ENCODE measurements around the gene RPEL1.
A peak's percentile ranks its signal among the peaks of the same experiment; 100 is the strongest.
"Not testable (repeated sequence)": the region's sequence is repeated elsewhere in the genome, so short reads cannot be mapped to it uniquely, and the experiment has no call there.

Gene RPEL1

GRCh38 chr10:103224133-103224532 lies 21.6 kb upstream of the RPEL1 start:
- H3K4me3 ChIP-seq (ENCODE audit: low read depth, low read length), result no peak overlapping the region
- DNase-seq (ENCODE audit: low read depth, low spot score), result no peak
- no peak for TF ChIP-seq CTCF (IDR thresholded peaks at IDR 0.05; ENCODE audit: low read depth, low read length)
- in situ Hi-C loops (cut with HindIII; ENCODE audit: low sequenced_read_pairs), result no loop called here

- in situ Hi-C loops (cut with HindIII; ENCODE audit: low sequenced_read_pairs); H3K4me3 ChIP-seq (ENCODE audit: low read depth, low read length); DNase-seq (ENCODE audit: low read depth, low spot score): not testable (repeated sequence)
Measured at GRCh38 chr10:103224721-103225120, 21.0 kb upstream of the RPEL1 start.

GRCh38 chr10:103225939-103226338 lies 19.7 kb upstream of the RPEL1 start:
- TF ChIP-seq CTCF (IDR thresholded peaks at IDR 0.05; ENCODE audit: low read depth, low read length), result no peak
- in situ Hi-C loops (cut with HindIII; ENCODE audit: low sequenced_read_pairs), result no loop called here
- DNase-seq (ENCODE audit: low read depth, low spot score), result no peak
- no peak overlapping the region for H3K4me3 ChIP-seq (ENCODE audit: low read depth, low read length)

GRCh38 chr10:103227416-103227815 lies 18.3 kb upstream of the RPEL1 start:
- no peak for TF ChIP-seq CTCF (IDR thresholded peaks at IDR 0.05; ENCODE audit: low read depth, low read length)
- in situ Hi-C loops (cut with HindIII; ENCODE audit: low sequenced_read_pairs), result no loop called here
- DNase-seq (ENCODE audit: low read depth, low spot score), result no peak
- H3K4me3 ChIP-seq (ENCODE audit: low read depth, low read length), result no peak overlapping the region

GRCh38 chr10:103231047-103231551 lies 14.6 kb upstream of the RPEL1 start:
- in situ Hi-C loops (cut with HindIII; ENCODE audit: low sequenced_read_pairs), result no loop called here
- DNase-seq (ENCODE audit: low read depth, low spot score), result peak; percentile 94

GRCh38 chr10:103232131-103232673 lies 13.5 kb upstream of the RPEL1 start:
- no peak overlapping the region for H3K4me3 ChIP-seq (ENCODE audit: low read depth, low read length)
- no peak for DNase-seq (ENCODE audit: low read depth, low spot score)
- in situ Hi-C loops (cut with HindIII; ENCODE audit: low sequenced_read_pairs), result no loop called here
- TF ChIP-seq CTCF (IDR thresholded peaks at IDR 0.05; ENCODE audit: low read depth, low read length), result no peak

More at GRCh38 chr10:103231047-103231551, 14.6 kb upstream of the RPEL1 start:
- TF ChIP-seq CTCF (IDR thresholded peaks at IDR 0.05; ENCODE audit: low read depth, low read length), result no peak
- no peak overlapping the region for H3K4me3 ChIP-seq (ENCODE audit: low read depth, low read length)

- peak; percentile 73 for DNase-seq (ENCODE audit: low read depth, low spot score)
- no peak overlapping the region for H3K4me3 ChIP-seq (ENCODE audit: low read depth, low read length)
- in situ Hi-C loops (cut with HindIII; ENCODE audit: low sequenced_read_pairs), result no loop called here
- TF ChIP-seq CTCF (IDR thresholded peaks at IDR 0.05; ENCODE audit: low read depth, low read length), result no peak
Measured at GRCh38 chr10:103232772-103233488, 12.8 kb upstream of the RPEL1 start.

Data from astrocyte of the spinal cord (primary cell).